Vagina (tissue), 2 donors: Measurements from ENCODE around the gene CMSS1.

ENCODE experiments used
- CTCF ChIP-seq, 3 experiments: fragments of 450-650 bp in 2 of 3; fragments of 200-600 bp in 1 of 3; sonication (generic) in 1 of 3; IDR thresholded peaks; one replicate each; pipeline ENCODE4 v1.5.1; 2017 to 2019; ENCODE audit warnings: antibody characterized with exemption in 3 of 3, mild to moderate bottlenecking in 2 of 3, moderate library complexity in 2 of 3
- POLR2A ChIP-seq, 2 donors: fragments of 450-650 bp; IDR thresholded peaks; one replicate each; pipeline ENCODE4 v1.6.1; 2017; ENCODE audit warnings: antibody characterized with exemption in 2 of 2, mild to moderate bottlenecking in 2 of 2, moderate library complexity in 2 of 2

DNA sequence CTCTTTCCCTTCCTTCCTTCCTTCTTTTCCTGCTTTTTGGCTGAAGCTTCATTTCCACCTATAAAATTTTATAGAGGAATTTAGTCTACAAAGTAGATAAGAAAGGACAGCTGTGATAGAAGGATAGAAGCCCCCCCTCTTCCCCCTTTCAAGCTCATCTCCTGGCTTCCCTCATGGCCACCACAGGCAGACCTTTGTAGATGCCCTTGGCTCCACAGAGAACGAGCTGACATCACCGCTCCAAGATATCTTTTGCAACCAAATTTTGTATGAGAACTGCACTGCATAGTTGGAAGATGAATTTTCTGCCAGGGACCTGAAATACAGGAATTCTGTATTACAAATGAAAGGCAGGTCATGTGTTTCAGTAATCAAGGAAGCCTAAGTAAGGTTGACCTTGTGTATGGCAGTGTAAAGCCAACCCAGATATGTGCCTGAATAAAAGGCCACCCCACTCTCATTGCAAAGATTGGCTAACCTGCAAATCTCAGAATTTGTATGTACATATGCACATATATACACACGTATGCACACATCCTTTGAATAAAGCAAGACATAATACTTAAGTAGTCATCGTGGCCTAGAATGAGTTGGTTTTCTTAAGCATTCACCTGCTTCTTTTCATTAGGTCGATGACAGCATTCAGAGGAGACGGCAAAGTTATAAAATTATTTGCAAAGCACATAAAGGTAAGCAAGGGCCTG, 353.7 kb downstream of the CMSS1 start:
- TF ChIP-seq CTCF (IDR thresholded peaks at IDR 0.05) (no peak), POLR2A (IDR thresholded peaks at IDR 0.05) (no peak)
